IgD-negative memory B cell (primary cell): ENCODE measurements around the gene CASK. TPM values are rescaled to one million over a fixed set of nuclear protein-coding genes. Genes with fewer than 3 reads are reported as not detected.

Source experiments
- H3K27ac Mint-ChIP-seq, 3 donors: one replicate each; pipeline ENCODE4 v1.8.0; 2020 to 2022; ENCODE audit warnings: mild to moderate bottlenecking in 3 of 3, mixed read lengths in 3 of 3, moderate library complexity in 1 of 3
- H3K27me3 Mint-ChIP-seq: one replicate; pipeline ENCODE4 v1.8.0; 2021; ENCODE audit warnings: mixed read lengths
- H3K36me3 Mint-ChIP-seq: one replicate; pipeline ENCODE4 v1.8.0; 2020; ENCODE audit warnings: mild to moderate bottlenecking, mixed read lengths
- H3K4me1 Mint-ChIP-seq, 3 donors: one replicate each; pipeline ENCODE4 v1.8.0; 2020 to 2022; ENCODE audit warnings: mixed read lengths in 3 of 3, mild to moderate bottlenecking in 1 of 3
- H3K4me3 Mint-ChIP-seq, 4 donors: one replicate each; pipeline ENCODE4 v1.8.0; 2020 to 2022; ENCODE audit warnings: mild to moderate bottlenecking in 4 of 4, mixed read lengths in 4 of 4, moderate library complexity in 3 of 4
- H3K9me3 Mint-ChIP-seq, 3 donors: one replicate each; pipeline ENCODE4 v1.8.0; 2020 to 2021; ENCODE audit warnings: mixed read lengths in 3 of 3, mild to moderate bottlenecking in 1 of 3
- polyA plus RNA-seq: library from polyadenylated mRNA; unstranded; fragments of 300-500 nt; fragmentation: Illumina TruSeq; gene quantifications from one replicate; pipeline ENCODE4 v1.2.3, GENCODE V29; 2021

Gene CASK, protein sequence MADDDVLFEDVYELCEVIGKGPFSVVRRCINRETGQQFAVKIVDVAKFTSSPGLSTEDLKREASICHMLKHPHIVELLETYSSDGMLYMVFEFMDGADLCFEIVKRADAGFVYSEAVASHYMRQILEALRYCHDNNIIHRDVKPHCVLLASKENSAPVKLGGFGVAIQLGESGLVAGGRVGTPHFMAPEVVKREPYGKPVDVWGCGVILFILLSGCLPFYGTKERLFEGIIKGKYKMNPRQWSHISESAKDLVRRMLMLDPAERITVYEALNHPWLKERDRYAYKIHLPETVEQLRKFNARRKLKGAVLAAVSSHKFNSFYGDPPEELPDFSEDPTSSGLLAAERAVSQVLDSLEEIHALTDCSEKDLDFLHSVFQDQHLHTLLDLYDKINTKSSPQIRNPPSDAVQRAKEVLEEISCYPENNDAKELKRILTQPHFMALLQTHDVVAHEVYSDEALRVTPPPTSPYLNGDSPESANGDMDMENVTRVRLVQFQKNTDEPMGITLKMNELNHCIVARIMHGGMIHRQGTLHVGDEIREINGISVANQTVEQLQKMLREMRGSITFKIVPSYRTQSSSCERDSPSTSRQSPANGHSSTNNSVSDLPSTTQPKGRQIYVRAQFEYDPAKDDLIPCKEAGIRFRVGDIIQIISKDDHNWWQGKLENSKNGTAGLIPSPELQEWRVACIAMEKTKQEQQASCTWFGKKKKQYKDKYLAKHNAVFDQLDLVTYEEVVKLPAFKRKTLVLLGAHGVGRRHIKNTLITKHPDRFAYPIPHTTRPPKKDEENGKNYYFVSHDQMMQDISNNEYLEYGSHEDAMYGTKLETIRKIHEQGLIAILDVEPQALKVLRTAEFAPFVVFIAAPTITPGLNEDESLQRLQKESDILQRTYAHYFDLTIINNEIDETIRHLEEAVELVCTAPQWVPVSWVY
- polyA plus RNA-seq = 4.3 TPM

- H3K27me3 Mint-ChIP-seq = peaks cover 3% of the 10 kb centered on the region
- peak within 1 kb of the TSS; percentile 66 to 96 (median 82) for H3K27ac Mint-ChIP-seq
- peaks cover 0 to 13% (median 4%) of the 10 kb centered on the region in 3 donors for H3K4me1 Mint-ChIP-seq
- peaks cover 1% of the 10 kb centered on the region for H3K36me3 Mint-ChIP-seq
- H3K4me3 Mint-ChIP-seq = peak within 1 kb of the TSS; percentile 84 to 97 (median 93)
- H3K9me3 Mint-ChIP-seq = no peaks in the 10 kb centered on the region
Measured at GRCh38 chrX:41923211-41923977, at the start of gene CASK. Gene CASK (minus strand): TSS chrX:41923554. CDS start chrX:41922988, 566 bp downstream.

- Mint-ChIP-seq H3K4me1 (peaks cover 0 to 3% (median 0%) of the 10 kb centered on the region in 3 donors), H3K27ac (no peak overlapping the region), H3K4me3 (no peak overlapping the region), H3K27me3 (peaks cover 3% of the 10 kb centered on the region), H3K36me3 (no peaks in the 10 kb centered on the region), H3K9me3 (peaks cover 0 to 7% (median 1%) of the 10 kb centered on the region in 3 donors)
Measured at GRCh38 chrX:41971346-41971745, 48.0 kb upstream of the CASK start.

DNA sequence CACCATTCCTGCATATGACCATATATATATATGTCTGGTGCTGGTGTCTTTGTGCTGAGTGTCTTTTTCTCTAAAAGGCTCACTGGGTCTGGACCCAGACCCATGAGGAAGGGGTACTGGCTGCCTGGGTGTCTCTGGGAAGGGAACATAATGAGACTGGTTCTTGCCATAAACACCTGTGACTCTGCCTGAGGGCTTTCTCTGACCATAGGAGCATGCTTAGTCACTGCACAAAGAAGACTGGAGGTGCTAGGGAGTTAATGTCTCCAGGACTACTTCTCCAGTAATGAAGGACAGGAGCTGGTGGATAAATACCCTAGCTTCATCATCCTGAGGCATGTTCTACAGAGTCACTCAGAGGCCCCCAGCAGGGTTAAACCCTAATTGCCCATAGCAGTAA, 47.1 kb upstream of the CASK start:
- H3K27me3 Mint-ChIP-seq = peaks cover 3% of the 10 kb centered on the region
- peaks cover 0 to 7% (median 1%) of the 10 kb centered on the region in 3 donors for H3K9me3 Mint-ChIP-seq
- H3K36me3 Mint-ChIP-seq = no peaks in the 10 kb centered on the region
- peak overlapping the region in 1 of 4 donors; percentile 44 for H3K4me3 Mint-ChIP-seq
- H3K27ac Mint-ChIP-seq = no peak overlapping the region
- H3K4me1 Mint-ChIP-seq = peaks cover 0 to 3% (median 0%) of the 10 kb centered on the region in 3 donors

- Mint-ChIP-seq H3K4me3 (no peak overlapping the region), H3K27ac (no peak overlapping the region), H3K9me3 (peaks cover 0 to 2% (median 0%) of the 10 kb centered on the region in 3 donors), H3K36me3 (no peaks in the 10 kb centered on the region), H3K4me1 (no peaks in the 10 kb centered on the region), H3K27me3 (no peaks in the 10 kb centered on the region)
Measured at GRCh38 chrX:41963348-41963747, 40.0 kb upstream of the CASK start.

- H3K4me1 Mint-ChIP-seq = no peaks in the 10 kb centered on the region
- no peaks in the 10 kb centered on the region for H3K27me3 Mint-ChIP-seq
- no peak overlapping the region for H3K4me3 Mint-ChIP-seq
- no peak overlapping the region for H3K27ac Mint-ChIP-seq
- H3K9me3 Mint-ChIP-seq = peaks cover 0 to 2% (median 0%) of the 10 kb centered on the region in 3 donors
- no peaks in the 10 kb centered on the region for H3K36me3 Mint-ChIP-seq
Measured at GRCh38 chrX:41960142-41960541, 36.8 kb upstream of the CASK start.

- Mint-ChIP-seq H3K4me1 (no peaks in the 10 kb centered on the region), H3K4me3 (no peak overlapping the region), H3K27me3 (no peaks in the 10 kb centered on the region), H3K36me3 (no peaks in the 10 kb centered on the region), H3K9me3 (peaks cover 0 to 2% (median 0%) of the 10 kb centered on the region in 3 donors), H3K27ac (no peak overlapping the region)
Measured at GRCh38 chrX:41958861-41959260, 35.5 kb upstream of the CASK start.

- Mint-ChIP-seq H3K36me3 (no peaks in the 10 kb centered on the region), H3K4me3 (no peak overlapping the region), H3K9me3 (peaks cover 0 to 2% (median 0%) of the 10 kb centered on the region in 3 donors), H3K4me1 (no peaks in the 10 kb centered on the region), H3K27ac (no peak overlapping the region), H3K27me3 (no peaks in the 10 kb centered on the region)
Measured at GRCh38 chrX:41956027-41956426, 32.7 kb upstream of the CASK start.

DNA sequence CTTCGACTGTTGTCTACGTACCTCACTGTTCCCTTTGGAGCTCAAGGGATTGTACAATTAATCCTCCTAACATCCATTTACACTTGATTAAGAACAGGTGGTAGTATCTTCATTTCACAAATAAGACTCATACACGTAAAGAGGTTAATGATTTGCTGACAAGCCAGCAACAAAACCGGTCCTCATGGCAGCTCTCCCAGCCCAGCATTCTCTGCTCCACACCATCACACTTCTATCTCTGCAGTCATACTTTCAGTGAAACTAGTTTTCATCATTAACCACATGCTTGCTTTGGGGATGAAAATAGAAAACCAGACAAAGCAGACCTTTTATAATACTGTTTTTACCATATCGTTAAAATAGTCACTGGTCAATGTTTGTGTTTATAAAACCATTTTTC, 28.7 kb upstream of the CASK start:
- Mint-ChIP-seq H3K9me3 (peaks cover 0 to 2% (median 0%) of the 10 kb centered on the region in 3 donors), H3K27me3 (no peaks in the 10 kb centered on the region), H3K36me3 (no peaks in the 10 kb centered on the region), H3K4me3 (no peak overlapping the region), H3K4me1 (no peaks in the 10 kb centered on the region), H3K27ac (no peak overlapping the region)

- H3K36me3 Mint-ChIP-seq = no peaks in the 10 kb centered on the region
- H3K4me1 Mint-ChIP-seq = no peaks in the 10 kb centered on the region
- H3K27me3 Mint-ChIP-seq = no peaks in the 10 kb centered on the region
- H3K4me3 Mint-ChIP-seq = peak overlapping the region in 1 of 4 donors; percentile 32
- H3K27ac Mint-ChIP-seq = peak overlapping the region in 1 of 3 donors; percentile 39
- H3K9me3 Mint-ChIP-seq = no peaks in the 10 kb centered on the region
Measured at GRCh38 chrX:41946989-41947612, 23.7 kb upstream of the CASK start.

DNA sequence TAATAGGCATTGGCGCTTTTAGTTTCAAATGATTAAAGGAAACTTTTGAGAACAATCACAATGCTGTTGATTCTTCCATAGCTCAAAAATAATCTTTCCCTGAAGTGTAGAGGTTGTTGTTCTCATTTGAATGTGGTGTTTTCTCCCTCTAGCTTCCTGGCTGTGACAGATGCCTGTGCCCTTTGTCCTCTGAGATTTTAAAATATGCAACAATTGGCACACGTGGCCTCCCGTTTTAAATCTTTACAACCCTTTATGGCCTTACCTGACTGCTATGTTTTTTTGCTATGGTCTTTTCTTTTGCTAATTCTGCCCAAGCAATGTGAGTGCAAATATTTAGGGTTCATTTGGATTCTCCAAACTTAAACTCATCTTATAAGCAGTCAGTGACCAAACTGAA, 22.9 kb upstream of the CASK start:
- H3K9me3 Mint-ChIP-seq = no peaks in the 10 kb centered on the region
- H3K4me3 Mint-ChIP-seq = no peak overlapping the region
- no peaks in the 10 kb centered on the region for H3K4me1 Mint-ChIP-seq
- no peaks in the 10 kb centered on the region for H3K36me3 Mint-ChIP-seq
- H3K27me3 Mint-ChIP-seq = peaks cover 2% of the 10 kb centered on the region
- H3K27ac Mint-ChIP-seq = no peak overlapping the region

GRCh38 chrX:41935832-41936231, 12.5 kb upstream of the CASK start:
- Mint-ChIP-seq H3K27me3 (peaks cover 3% of the 10 kb centered on the region), H3K4me3 (no peak overlapping the region), H3K36me3 (no peaks in the 10 kb centered on the region), H3K4me1 (no peaks in the 10 kb centered on the region), H3K27ac (no peak overlapping the region), H3K9me3 (peaks cover 0 to 4% (median 3%) of the 10 kb centered on the region in 3 donors)

- no peaks in the 10 kb centered on the region for H3K36me3 Mint-ChIP-seq
Measured at GRCh38 chrX:41933546-41933945, 10.2 kb upstream of the CASK start.

DNA sequence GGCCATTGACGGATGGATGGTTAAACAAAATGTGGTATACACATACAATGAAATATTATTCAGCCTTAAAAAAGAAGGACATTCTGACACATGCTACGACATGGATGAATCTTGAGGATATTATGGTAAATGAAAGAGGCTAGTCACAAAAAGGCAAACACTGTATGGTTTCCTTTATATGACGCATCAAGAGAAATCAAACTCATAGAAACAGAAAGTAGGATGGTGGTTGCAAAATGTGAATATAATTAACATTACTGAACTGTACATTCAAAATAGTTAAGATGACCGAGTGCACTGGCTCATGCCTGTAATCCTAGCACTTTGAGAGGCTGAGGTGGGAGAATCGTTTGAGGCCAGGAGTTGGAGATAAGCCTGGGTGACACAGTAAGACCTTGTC, 9.5 kb upstream of the CASK start:
- Mint-ChIP-seq H3K36me3 (no peaks in the 10 kb centered on the region), H3K4me1 (no peaks in the 10 kb centered on the region), H3K4me3 (no peak overlapping the region), H3K27ac (no peak overlapping the region), H3K9me3 (peaks cover 0 to 4% (median 3%) of the 10 kb centered on the region in 3 donors), H3K27me3 (peaks cover 2% of the 10 kb centered on the region)

More at GRCh38 chrX:41933546-41933945, 10.2 kb upstream of the CASK start:
- no peak overlapping the region for H3K27ac Mint-ChIP-seq
- peaks cover 0 to 4% (median 3%) of the 10 kb centered on the region in 3 donors for H3K9me3 Mint-ChIP-seq
- no peaks in the 10 kb centered on the region for H3K4me1 Mint-ChIP-seq
- peaks cover 3% of the 10 kb centered on the region for H3K27me3 Mint-ChIP-seq
- no peak overlapping the region for H3K4me3 Mint-ChIP-seq

GRCh38 chrX:41931591-41931990, 8.2 kb upstream of the CASK start:
- no peaks in the 10 kb centered on the region for H3K36me3 Mint-ChIP-seq
- H3K4me3 Mint-ChIP-seq = no peak overlapping the region
- H3K9me3 Mint-ChIP-seq = peaks cover 0 to 4% (median 3%) of the 10 kb centered on the region in 3 donors
- no peaks in the 10 kb centered on the region for H3K4me1 Mint-ChIP-seq
- no peak overlapping the region for H3K27ac Mint-ChIP-seq
- H3K27me3 Mint-ChIP-seq = peaks cover 5% of the 10 kb centered on the region
